HG03103 (cell line): ENCODE data around the gene TAF1C.
"Not testable (repeated sequence)": the region's sequence is repeated elsewhere in the genome, so short reads cannot be mapped to it uniquely, and the experiment has no call there.

Source experiments
- ATAC-seq: cut with Tn5 transposase; IDR thresholded peaks from one replicate; pipeline ENCODE4 v1.9.1; 2021; ENCODE audit warnings: low read depth; ENCODE audit not compliant: unreplicated experiment

TAF1C gene

GRCh38 chr16:84212631-84213030 is 25.8 kb upstream of the TAF1C start:
- no peak for ATAC-seq

GRCh38 chr16:84212154-84212553 is 25.3 kb upstream of the TAF1C start:
- ATAC-seq: no peak

GRCh38 chr16:84209989-84210388 is 23.1 kb upstream of the TAF1C start:
- ATAC-seq: no peak

GRCh38 chr16:84207879-84208278 is 21.0 kb upstream of the TAF1C start:
- no peak for ATAC-seq

- ATAC-seq: no peak
Observed at GRCh38 chr16:84207251-84207650, 20.4 kb upstream of the TAF1C start.

- ATAC-seq: no peak
Observed at GRCh38 chr16:84205976-84206691, 19.3 kb upstream of the TAF1C start.

- not testable (repeated sequence) for ATAC-seq
Observed at GRCh38 chr16:84205123-84205522, 18.3 kb upstream of the TAF1C start.

- ATAC-seq: not testable (repeated sequence)
Observed at GRCh38 chr16:84204551-84204950, 17.7 kb upstream of the TAF1C start.

- ATAC-seq: no peak
Observed at GRCh38 chr16:84199861-84200260, 13.0 kb upstream of the TAF1C start.

GRCh38 chr16:84199097-84199496 is 12.2 kb upstream of the TAF1C start:
- no peak for ATAC-seq

- no peak for ATAC-seq
Observed at GRCh38 chr16:84198401-84198800, 11.5 kb upstream of the TAF1C start.

GRCh38 chr16:84197466-84198128 is 10.7 kb upstream of the TAF1C start:
- no peak for ATAC-seq

- ATAC-seq: no peak
Observed at GRCh38 chr16:84196727-84197394, 10.0 kb upstream of the TAF1C start.

- no peak for ATAC-seq
Observed at GRCh38 chr16:84196101-84196500, 9.2 kb upstream of the TAF1C start.

GRCh38 chr16:84195201-84196093 is 8.6 kb upstream of the TAF1C start:
- ATAC-seq: no peak

- ATAC-seq: no peak
Observed at GRCh38 chr16:84194470-84195200, 7.8 kb upstream of the TAF1C start.

GRCh38 chr16:84194018-84194417 is 7.2 kb upstream of the TAF1C start:
- ATAC-seq: no peak

GRCh38 chr16:84193480-84193879 is 6.6 kb upstream of the TAF1C start:
- no peak for ATAC-seq

- ATAC-seq: no peak
Observed at GRCh38 chr16:84191466-84191865, 4.6 kb upstream of the TAF1C start.

GRCh38 chr16:84190731-84191388 is 4.0 kb upstream of the TAF1C start, which contains the start of gene ADAD2:
TSS of gene ADAD2 (plus strand) at chr16:84191157. CDS start at chr16:84191231, 74 bp downstream.
- ATAC-seq: no peak
